Ascending aorta (tissue), 2 donors: ENCODE results near the gene GIT2. TPM values are rescaled to one million over a fixed set of nuclear protein-coding genes. Genes with fewer than 3 reads are reported as not detected.
A peak's percentile ranks its signal among the peaks of the same experiment; 100 is the strongest.

Experiments
- DNase-seq, 2 donors: peaks; one replicate each; pipeline ENCODE4 v3.0.0-alpha.2; 2019; ENCODE audit warnings: low spot score in 2 of 2
- H3K27ac ChIP-seq, 2 donors: fragments of 200-600 bp; sonication (generic); one replicate each; pipeline ENCODE4 v1.5.1; 2016 to 2017; ENCODE audit warnings: mild to moderate bottlenecking in 1 of 2
- H3K27me3 ChIP-seq: fragments of 200-600 bp; sonication (generic); one replicate; pipeline ENCODE4 v1.5.1; 2017
- H3K36me3 ChIP-seq, 2 donors: fragments of 200-600 bp; sonication (generic); one replicate each; pipeline ENCODE4 v1.5.1; 2016
- H3K4me1 ChIP-seq, 2 donors: fragments of 200-600 bp; sonication (generic); one replicate each; pipeline ENCODE4 v1.5.1; 2016 to 2017; ENCODE audit warnings: mild to moderate bottlenecking in 1 of 2
- H3K4me3 ChIP-seq, 2 donors: fragments of 200-600 bp; sonication (generic); one replicate each; pipeline ENCODE4 v1.5.1; 2016 to 2017; ENCODE audit warnings: mild to moderate bottlenecking in 1 of 2
- H3K9me3 ChIP-seq, 2 donors: fragments of 200-600 bp; sonication (generic); one replicate each; pipeline ENCODE4 v1.5.1; 2016
- intact Hi-C: fragments of 100-400 bp; cut with DNase I; formaldehyde crosslinking; loops from one replicate; pipeline ENCODE4 v1.15.1; 2023
- total RNA-seq: library from RNA; depleted of rRNA; stranded (reverse); fragments of >200 nt; gene quantifications from one replicate; pipeline ENCODE4 v1.1.0, GENCODE V29; 2016
- TF ChIP-seq, protein P1 (sequence below), 3 experiments: fragments of 200-600 bp in 2 of 3; fragments of 450-650 bp in 1 of 3; sonication (generic) in 2 of 3; IDR thresholded peaks; one replicate each; pipeline ENCODE4 v1.5.1; 2016 to 2019; ENCODE audit warnings: antibody characterized with exemption in 3 of 3, mild to moderate bottlenecking in 1 of 3, moderate library complexity in 1 of 3

Gene GIT2
- total RNA-seq, 1 donor from 2014 or later: 44.9 TPM

- Histone ChIP-seq H3K36me3 (peaks cover 2 to 9% of the 10 kb centered on the region in 2 donors), H3K27ac (peak overlapping the region in 1 of 2 donors; percentile 78), H3K4me3 (peak overlapping the region; percentile 75 to 98), H3K4me1 (peaks cover 3 to 10% of the 10 kb centered on the region in 2 donors), H3K27me3 (no peaks in the 10 kb centered on the region), H3K9me3 (no peaks in the 10 kb centered on the region)
- TF ChIP-seq, protein P1, sequence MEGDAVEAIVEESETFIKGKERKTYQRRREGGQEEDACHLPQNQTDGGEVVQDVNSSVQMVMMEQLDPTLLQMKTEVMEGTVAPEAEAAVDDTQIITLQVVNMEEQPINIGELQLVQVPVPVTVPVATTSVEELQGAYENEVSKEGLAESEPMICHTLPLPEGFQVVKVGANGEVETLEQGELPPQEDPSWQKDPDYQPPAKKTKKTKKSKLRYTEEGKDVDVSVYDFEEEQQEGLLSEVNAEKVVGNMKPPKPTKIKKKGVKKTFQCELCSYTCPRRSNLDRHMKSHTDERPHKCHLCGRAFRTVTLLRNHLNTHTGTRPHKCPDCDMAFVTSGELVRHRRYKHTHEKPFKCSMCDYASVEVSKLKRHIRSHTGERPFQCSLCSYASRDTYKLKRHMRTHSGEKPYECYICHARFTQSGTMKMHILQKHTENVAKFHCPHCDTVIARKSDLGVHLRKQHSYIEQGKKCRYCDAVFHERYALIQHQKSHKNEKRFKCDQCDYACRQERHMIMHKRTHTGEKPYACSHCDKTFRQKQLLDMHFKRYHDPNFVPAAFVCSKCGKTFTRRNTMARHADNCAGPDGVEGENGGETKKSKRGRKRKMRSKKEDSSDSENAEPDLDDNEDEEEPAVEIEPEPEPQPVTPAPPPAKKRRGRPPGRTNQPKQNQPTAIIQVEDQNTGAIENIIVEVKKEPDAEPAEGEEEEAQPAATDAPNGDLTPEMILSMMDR (IDR thresholded peaks at IDR 0.05): no peak
- no peak for DNase-seq
- intact Hi-C loops: loop anchor here (5.0 to 10.0 kb wide), 4 partner anchors 92 to 1432 kb away; partner anchors contain the start of genes ARPC3, ISCU, PPTC7 and SART3
These were observed 1.6 kb downstream of the GIT2 start for GRCh38 chr12:109994401-109995175.

GRCh38 chr12:109993091-109993490, 3.1 kb downstream of the GIT2 start:
- Histone ChIP-seq H3K36me3 (peaks cover 15 to 17% of the 10 kb centered on the region in 2 donors), H3K4me3 (no peak overlapping the region), H3K9me3 (no peaks in the 10 kb centered on the region), H3K27me3 (no peaks in the 10 kb centered on the region), H3K27ac (no peak overlapping the region), H3K4me1 (peaks cover 3 to 7% of the 10 kb centered on the region in 2 donors)
- no peak for DNase-seq
- intact Hi-C loops: loop anchor here (10.0 kb wide), 1 partner anchor 592 kb away; the partner anchor contains the start of gene PPTC7
- TF ChIP-seq, protein P1 (IDR thresholded peaks at IDR 0.05): no peak

DNA sequence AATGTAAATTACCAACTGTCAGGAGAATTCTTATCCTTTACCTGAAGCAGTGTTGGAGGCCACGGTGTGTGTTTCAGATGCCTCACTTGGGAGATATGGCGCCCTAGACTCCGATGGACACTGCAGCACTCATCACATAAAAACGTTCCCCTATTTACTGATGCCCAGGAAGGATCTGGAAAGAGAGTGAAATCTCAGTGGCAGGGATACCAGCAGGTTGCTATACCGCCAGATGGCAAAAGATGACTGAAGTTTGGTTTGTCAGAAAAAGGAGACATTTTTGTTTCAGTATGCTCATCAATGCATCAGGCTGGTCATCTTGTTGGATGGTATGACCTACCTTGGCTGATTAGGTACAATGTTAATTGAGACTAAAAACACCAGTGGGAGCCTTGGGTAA, 4.6 kb downstream of the GIT2 start:
- H3K27ac ChIP-seq: no peak overlapping the region
- intact Hi-C loops: loop anchor here (10.0 kb wide), 1 partner anchor 593 kb away; the partner anchor contains the start of gene PPTC7
- peaks cover 29 to 32% of the 10 kb centered on the region in 2 donors for H3K36me3 ChIP-seq
- no peaks in the 10 kb centered on the region for H3K27me3 ChIP-seq
- H3K4me3 ChIP-seq: no peak overlapping the region
- H3K9me3 ChIP-seq: no peaks in the 10 kb centered on the region
- no peak for DNase-seq
- TF ChIP-seq, protein P1 (IDR thresholded peaks at IDR 0.05): no peak
- peaks cover 3 to 6% of the 10 kb centered on the region in 2 donors for H3K4me1 ChIP-seq

DNA sequence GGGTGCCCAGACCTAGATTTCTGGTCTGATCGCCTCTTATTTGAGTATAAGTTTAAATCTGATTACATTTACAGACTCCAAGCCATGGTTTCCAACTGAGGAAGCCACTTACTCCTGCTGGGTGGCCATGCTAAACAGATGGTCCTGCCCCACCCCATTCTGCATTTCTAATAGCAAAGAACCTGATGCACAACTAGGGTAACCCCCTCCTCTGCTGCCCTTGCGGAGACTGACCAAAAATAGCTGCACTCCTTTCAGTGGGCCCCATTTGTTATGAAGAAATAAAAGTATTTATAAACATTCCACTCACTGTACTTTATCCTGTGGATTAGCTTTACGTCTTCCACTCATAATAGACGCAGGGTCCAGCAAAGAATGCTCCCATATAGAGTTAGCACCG, 6.8 kb downstream of the GIT2 start:
- no peak for DNase-seq
- no peaks in the 10 kb centered on the region for H3K9me3 ChIP-seq
- H3K4me1 ChIP-seq: peaks cover 2 to 3% of the 10 kb centered on the region in 2 donors
- no peaks in the 10 kb centered on the region for H3K27me3 ChIP-seq
- no peak overlapping the region for H3K27ac ChIP-seq
- TF ChIP-seq, protein P1 (IDR thresholded peaks at IDR 0.05): no peak
- H3K36me3 ChIP-seq: peaks cover 45 to 54% of the 10 kb centered on the region in 2 donors
- intact Hi-C loops: no loop called here
- no peak overlapping the region for H3K4me3 ChIP-seq

- TF ChIP-seq, protein P1 (IDR thresholded peaks at IDR 0.05): no peak
- peaks cover 50 to 59% of the 10 kb centered on the region in 2 donors for H3K36me3 ChIP-seq
These were observed 7.3 kb downstream of the GIT2 start for GRCh38 chr12:109988903-109989302.

More at GRCh38 chr12:109988903-109989302, 7.3 kb downstream of the GIT2 start:
- no peak overlapping the region for H3K27ac ChIP-seq
- intact Hi-C loops: no loop called here
- no peaks in the 10 kb centered on the region for H3K9me3 ChIP-seq
- H3K4me1 ChIP-seq: no peaks in the 10 kb centered on the region
- DNase-seq: no peak
- no peaks in the 10 kb centered on the region for H3K27me3 ChIP-seq
- no peak overlapping the region for H3K4me3 ChIP-seq
